Measurements from ENCODE around the gene CDKN2B-AS1.

The CDKN2B-AS1 gene

DNA sequence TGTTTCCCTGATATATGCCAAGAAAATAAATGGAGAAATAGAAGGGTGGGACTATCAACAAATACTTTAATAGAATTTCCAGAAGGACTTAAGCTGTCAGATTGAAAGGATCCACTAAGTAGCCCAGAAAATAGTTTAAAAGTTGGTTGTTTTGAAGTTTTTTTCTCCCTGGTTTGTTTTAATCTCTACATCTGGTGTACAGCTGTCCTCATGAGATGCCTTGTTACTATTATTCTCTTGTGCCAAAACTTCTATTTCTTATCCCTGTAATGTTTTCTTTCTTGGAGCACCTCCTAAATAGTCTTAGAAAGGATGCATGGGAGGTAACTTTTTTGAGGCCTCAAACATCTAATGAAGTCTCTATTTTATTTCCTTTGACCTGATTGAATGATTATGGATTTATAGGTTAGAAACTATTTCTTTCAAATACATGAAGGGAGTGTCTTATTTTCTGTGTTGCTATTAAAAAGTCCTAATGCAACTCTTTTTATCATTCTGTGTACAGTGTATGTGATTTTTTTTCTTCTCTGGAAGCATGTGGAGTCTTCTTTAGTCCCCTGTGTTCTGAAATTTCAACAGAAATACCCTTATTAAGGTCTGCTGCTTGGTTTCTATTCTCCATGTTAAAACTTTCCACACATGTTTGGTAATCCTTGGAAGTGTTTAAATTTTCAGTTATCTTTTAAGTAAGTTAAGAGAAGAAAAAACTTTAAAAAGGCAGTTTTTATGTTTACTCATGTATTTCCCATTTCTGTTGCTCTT, 154.5 kb downstream of the CDKN2B-AS1 start:
- DNase-seq (ENCODE audit: low read depth in 2 of 2, low spot score in 1 of 2): no peak

DNA sequence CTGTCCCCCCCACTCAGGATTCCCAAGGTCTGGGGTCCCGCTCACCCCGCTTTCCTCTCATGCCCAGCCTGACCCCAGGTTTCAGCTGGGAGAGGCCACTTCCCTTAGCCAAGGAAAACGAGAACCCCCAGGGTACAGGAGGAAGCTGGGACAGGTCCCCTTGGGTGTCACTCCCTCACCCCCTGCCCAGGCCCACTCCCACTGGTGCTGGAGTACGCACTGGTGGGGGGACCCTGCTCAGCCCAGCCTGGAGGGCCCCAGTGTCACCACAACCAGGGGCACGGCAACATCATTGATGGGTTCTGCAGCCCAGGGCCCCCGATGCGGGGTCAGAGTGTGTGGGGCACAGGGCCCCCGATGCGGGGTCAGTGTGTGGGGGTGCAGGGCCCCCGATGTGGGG, 159.5 kb downstream of the CDKN2B-AS1 start:
- DNase-seq (ENCODE audit: low read depth in 2 of 2, low spot score in 1 of 2): no peak

DNA sequence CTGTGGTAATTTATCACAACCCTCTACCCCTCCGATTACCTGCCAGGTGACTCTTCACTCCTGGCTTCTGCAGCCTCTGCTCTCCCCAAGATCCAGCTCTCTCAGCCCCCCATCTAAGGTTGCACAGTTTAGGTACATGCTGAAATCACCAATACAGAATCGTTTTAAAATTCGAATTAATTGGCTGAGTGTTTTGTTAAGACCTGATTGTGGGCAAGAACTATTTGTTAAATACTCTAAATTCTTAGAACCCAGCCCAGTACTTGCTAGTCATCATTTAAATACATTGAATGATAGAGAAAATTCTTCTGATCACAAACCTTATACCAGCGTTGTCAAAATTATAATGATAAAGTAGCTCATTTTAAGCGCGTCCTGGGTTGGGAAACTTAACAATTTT, 162.0 kb downstream of the CDKN2B-AS1 start:
- DNase-seq (ENCODE audit: low read depth in 2 of 2, low spot score in 1 of 2): no peak

DNA sequence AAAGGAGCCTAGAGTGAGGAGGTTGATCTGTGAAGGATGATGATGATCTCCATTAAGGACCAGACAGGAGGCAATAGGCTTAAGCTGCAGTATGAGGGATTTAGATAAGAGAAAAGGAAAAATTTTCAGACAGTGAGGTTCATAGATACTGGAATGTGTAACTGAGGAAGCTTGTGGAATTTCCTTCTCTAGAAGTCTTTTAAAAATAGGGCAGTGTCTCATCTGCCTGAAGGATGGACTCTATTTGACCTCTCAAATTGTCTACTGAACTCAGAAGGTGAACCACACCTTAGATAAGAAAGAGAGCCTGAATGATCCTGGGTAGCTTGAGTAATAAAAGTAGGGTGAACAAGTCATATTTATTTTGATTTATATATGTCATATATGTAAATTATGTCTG, 162.7 kb downstream of the CDKN2B-AS1 start:
- DNase-seq (ENCODE audit: low read depth in 2 of 2, low spot score in 1 of 2): no peak

DNA sequence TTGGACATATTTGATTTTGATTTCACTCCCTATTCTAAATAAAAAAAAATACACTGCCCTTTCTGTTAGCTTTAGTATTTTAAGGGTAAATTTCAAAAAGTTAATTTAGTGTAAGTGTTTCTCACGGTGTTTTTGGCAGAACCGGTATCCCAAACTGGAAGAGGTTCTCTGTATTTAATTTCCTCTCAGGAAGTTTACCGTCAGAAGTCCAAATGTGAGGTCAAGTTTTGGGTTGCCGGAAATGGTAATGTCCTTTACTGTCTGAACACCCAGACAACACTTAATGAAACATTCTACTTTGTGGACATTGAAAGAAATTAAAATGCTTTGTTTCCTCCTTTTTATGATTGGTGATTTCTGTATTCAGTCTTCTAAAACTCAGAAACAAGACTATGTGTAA, 163.2 kb downstream of the CDKN2B-AS1 start:
- no peak for DNase-seq (ENCODE audit: low read depth in 2 of 2, low spot score in 1 of 2)

DNA sequence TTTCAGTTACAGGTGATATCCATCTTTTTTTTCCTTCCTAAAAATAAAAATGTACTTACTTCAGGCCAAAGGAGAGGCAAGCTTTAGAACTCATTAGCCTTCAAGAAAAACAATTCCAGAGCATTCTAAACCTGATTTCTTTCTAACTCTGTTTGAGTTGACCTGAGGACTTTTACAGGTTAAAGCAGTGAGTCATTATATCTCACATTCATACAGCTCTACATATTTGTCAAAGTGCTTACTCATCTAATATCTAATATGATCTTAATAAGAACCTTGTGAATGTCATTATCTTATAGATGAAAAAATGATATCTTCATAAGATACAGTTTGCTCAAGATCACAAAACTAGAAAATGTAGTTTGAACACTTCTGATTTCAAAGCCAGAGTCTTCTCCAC, 163.7 kb downstream of the CDKN2B-AS1 start:
- no peak for DNase-seq (ENCODE audit: low read depth in 2 of 2, low spot score in 1 of 2)

DNA sequence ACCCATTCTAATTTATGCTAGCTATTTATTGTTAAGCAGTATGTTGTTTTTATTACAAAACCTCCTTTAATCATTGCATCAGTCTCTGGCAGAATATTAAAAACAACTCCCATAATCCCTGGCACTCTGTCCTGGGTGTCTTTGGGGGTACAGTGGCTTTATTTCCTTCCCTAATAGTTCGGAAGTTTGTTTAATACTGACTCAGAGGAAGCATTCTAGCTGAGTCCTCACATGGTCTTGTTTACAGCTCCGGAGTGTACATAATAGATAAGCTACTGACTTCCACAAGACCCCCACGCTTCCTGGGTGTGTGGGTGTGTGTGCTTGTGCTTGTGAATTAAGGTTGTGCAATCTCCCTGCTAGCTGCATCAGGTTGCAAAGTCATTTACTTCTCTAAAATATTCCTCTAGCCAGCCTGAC, 164.3 kb downstream of the CDKN2B-AS1 start:
- no peak for DNase-seq (ENCODE audit: low read depth in 2 of 2, low spot score in 1 of 2)

GRCh38 chr9:22159586-22159985, 165.0 kb downstream of the CDKN2B-AS1 start:
- no peak for DNase-seq (ENCODE audit: low read depth in 2 of 2, low spot score in 1 of 2)

- DNase-seq (ENCODE audit: low read depth in 2 of 2, low spot score in 1 of 2): no peak
These were observed 165.6 kb downstream of the CDKN2B-AS1 start for GRCh38 chr9:22160221-22160620.

- no peak for DNase-seq (ENCODE audit: low read depth in 2 of 2, low spot score in 1 of 2)
These were observed 170.6 kb downstream of the CDKN2B-AS1 start for GRCh38 chr9:22165144-22165543.

DNA sequence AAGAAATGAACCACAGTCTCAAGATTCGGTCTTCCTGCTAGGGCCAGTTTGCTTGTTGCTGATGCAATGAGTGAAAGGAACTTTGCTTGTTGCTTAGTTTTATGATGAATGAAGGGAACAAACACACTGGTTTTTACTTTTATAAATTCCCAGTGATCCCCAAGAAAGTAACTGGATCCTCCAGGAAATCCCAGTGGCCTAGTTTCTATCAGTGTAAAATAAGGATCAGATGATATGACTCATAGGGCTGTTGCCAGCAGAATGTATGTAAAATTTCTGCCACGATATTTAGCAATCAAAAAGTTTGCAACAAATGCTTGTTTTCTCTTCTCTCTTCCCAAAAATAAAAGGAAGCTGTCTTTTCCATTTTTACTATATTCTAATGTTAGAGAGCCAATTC, 174.7 kb downstream of the CDKN2B-AS1 start:
- DNase-seq (ENCODE audit: low read depth in 2 of 2, low spot score in 1 of 2): no peak

DNA sequence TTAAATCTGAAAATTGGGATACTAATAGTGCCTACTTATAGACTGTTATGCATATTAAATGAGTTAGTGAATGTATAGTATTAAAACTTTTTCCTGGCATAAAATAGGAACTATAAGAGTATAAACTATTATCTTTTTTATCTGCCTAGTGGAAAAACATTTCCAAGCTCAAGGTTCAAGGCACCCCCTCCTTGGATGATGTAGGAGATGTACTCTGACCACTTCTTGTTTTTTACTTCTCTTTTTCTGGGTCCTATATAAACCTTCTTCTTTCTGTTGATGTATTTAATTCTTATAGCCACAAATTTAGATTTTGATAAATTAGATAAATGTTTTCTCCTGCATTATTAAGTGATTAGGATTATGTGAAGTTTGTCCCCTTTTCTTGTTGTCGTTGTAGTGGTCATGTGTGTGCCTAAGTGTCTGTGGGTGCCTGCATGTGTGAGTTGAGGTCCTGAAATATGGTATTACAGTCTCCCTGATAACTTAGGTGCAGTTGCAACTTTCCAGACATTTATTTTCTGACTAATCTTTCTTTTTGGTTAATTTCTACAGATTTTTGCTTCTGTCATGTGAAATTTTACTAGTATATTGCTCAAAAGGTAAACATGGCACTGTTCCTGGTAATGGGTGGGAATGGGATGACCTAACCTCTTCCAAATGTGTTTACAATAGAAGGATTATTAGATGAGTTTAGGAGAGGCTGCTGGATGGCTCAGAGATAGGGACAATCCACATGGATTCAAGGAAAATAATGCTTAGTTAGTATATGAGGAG, 175.3 kb downstream of the CDKN2B-AS1 start:
- DNase-seq (ENCODE audit: low read depth in 2 of 2, low spot score in 1 of 2): no peak

Data from stimulated activated CD8-positive, alpha-beta memory T cell treated with anti-CD3 and anti-CD28 coated beads, Interleukin-4, amount 100 ng/mL, for 1 hour (primary cell).